Measurements from ENCODE around the gene SSTR3. TPM values are rescaled to one million over a fixed set of nuclear protein-coding genes. Genes with fewer than 3 reads are reported as not detected.

The SSTR3 gene
- total and polyA plus RNA-seq, 2 of the 13 experiments (the other 11 are each of a cell fraction or from before 2014, with no cell fraction given), result 0.08 to 0.64 TPM

DNA sequence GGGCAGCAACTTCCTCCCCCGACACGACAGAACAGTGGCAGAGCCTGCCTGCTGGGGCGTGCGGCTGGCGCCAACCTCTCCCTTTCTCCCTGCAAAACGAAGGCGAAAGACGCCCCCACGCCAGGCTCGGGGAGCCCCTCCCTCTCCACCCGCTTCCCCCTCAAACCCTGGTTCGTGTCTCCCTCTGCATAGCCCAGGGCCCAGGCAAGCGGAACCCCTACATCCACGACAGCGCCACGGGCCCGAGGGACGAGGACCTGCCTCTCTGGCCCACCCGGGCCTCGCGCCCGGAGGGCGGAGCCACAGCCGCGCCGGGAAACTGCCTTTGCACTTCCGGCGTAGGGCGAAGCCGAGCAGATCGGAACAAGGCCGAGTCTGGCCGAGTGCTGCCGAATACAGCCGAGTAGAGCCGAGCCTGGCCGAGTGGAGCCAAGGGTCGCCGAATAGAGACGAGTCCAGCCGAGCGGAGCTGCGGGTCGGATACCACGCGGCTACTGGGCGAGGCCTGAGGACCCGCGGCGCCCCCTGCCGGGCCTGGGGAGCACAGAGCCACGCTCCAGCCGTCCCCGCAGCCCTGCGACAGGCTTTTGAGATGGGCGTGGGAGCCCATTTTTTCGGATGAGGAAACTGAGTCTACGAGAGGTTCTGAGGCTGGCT is 13.0 kb downstream of the SSTR3 start (continued):
- TF ChIP-seq POLR2G (IDR thresholded peaks at IDR 0.05; ENCODE audit: low read depth, low read length), result peak; percentile 92
- TF ChIP-seq ZNF570 (CRISPR knock-in tag; IDR thresholded peaks at IDR 0.05; ENCODE audit: borderline replicate concordance), result no peak
- TF ChIP-seq ZNF101 (CRISPR knock-in tag; IDR thresholded peaks at IDR 0.05; ENCODE audit: borderline replicate concordance, low read depth), result 0 out of 2 replicates have a peak, but pooled peaks have one; percentile 41
- no peak for TF ChIP-seq IKZF1 (IDR thresholded peaks at IDR 0.05)
- TF ChIP-seq ZNF563 (CRISPR knock-in tag; IDR thresholded peaks at IDR 0.05), result peak; percentile 82; the same call in 1 of the 2 replicates
- TF ChIP-seq REPIN1 (CRISPR knock-in tag; IDR thresholded peaks at IDR 0.05; ENCODE audit: borderline replicate concordance, low read depth), result peak; percentile 44; the same call in 1 of the 2 replicates
- 0 out of 2 replicates have a peak, but pooled peaks have one; percentile 51 for TF ChIP-seq KLF11 (CRISPR knock-in tag; IDR thresholded peaks at IDR 0.05)
- no peak for TF ChIP-seq HNRNPH1 (optimal IDR thresholded peaks at IDR 0.05; ENCODE audit: low read depth, low read length)
- peak; percentile 88 for TF ChIP-seq XRCC5 (optimal IDR thresholded peaks at IDR 0.05; ENCODE audit: low read length)
- 0 out of 2 replicates have a peak, but pooled peaks have one; percentile 30 for TF ChIP-seq ZNF17 (CRISPR knock-in tag; IDR thresholded peaks at IDR 0.05)
- no peak; the same call in 1 of the 2 replicates for TF ChIP-seq ZNF780A (CRISPR knock-in tag; IDR thresholded peaks at IDR 0.05)
- TF ChIP-seq ZBTB44 (CRISPR knock-in tag; IDR thresholded peaks at IDR 0.05), result no peak
- 0 out of 2 replicates have a peak, but pooled peaks have one; percentile 60 for TF ChIP-seq ZNF615 (CRISPR knock-in tag; IDR thresholded peaks at IDR 0.05; ENCODE audit: borderline replicate concordance)
- TF ChIP-seq ZNF546 (CRISPR knock-in tag; conservative IDR thresholded peaks at IDR 0.05), result no peak; the same call in 1 of the 2 replicates
- peak; percentile 50 for TF ChIP-seq ZNF430 (CRISPR knock-in tag; IDR thresholded peaks at IDR 0.05)
- peak; percentile 64 for TF ChIP-seq HOXA3 (CRISPR knock-in tag; IDR thresholded peaks at IDR 0.05)
- TF ChIP-seq, protein P1, sequence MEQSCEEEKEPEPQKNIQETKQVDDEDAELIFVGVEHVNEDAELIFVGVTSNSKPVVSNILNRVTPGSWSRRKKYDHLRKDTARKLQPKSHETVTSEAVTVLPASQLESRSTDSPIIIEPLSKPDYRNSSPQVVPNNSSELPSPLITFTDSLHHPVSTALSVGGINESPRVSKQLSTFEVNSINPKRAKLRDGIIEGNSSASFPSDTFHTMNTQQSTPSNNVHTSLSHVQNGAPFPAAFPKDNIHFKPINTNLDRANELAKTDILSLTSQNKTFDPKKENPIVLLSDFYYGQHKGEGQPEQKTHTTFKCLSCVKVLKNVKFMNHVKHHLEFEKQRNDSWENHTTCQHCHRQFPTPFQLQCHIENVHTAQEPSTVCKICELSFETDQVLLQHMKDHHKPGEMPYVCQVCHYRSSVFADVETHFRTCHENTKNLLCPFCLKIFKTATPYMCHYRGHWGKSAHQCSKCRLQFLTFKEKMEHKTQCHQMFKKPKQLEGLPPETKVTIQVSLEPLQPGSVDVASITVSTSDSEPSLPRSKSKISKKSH (CRISPR knock-in tag; IDR thresholded peaks at IDR 0.05; ENCODE audit: borderline replicate concordance), result peak; percentile 62; the same call in 1 of the 2 replicates
- no peak for TF ChIP-seq SIX4 (CRISPR knock-in tag; IDR thresholded peaks at IDR 0.05)
- peak; percentile 52; the same call in 1 of the 2 replicates for TF ChIP-seq ARID2 (CRISPR knock-in tag; IDR thresholded peaks at IDR 0.05; ENCODE audit: borderline replicate concordance)
- peak; percentile 65; the same call in 1 of the 2 replicates for TF ChIP-seq ZNF136 (CRISPR knock-in tag; IDR thresholded peaks at IDR 0.05; ENCODE audit: low read depth)
- peak; percentile 82; the same call in 1 of the 2 replicates for TF ChIP-seq ZFP90 (CRISPR knock-in tag; IDR thresholded peaks at IDR 0.05; ENCODE audit: borderline replicate concordance)
- TF ChIP-seq BHLHE40 (IDR thresholded peaks at IDR 0.05; ENCODE audit: low read length), result no peak
- 0 out of 2 replicates have a peak, but pooled peaks have one; percentile 81 for TF ChIP-seq ZNF792 (CRISPR knock-in tag; IDR thresholded peaks at IDR 0.05)
- TF ChIP-seq ZNF839 (CRISPR knock-in tag; IDR thresholded peaks at IDR 0.05; ENCODE audit: borderline replicate concordance), result no peak
- peak; percentile 71; the same call in 1 of the 2 replicates for TF ChIP-seq FOXJ3 (CRISPR knock-in tag; IDR thresholded peaks at IDR 0.05; ENCODE audit: borderline replicate concordance)
- TF ChIP-seq ZNF737 (CRISPR knock-in tag; IDR thresholded peaks at IDR 0.05; ENCODE audit: borderline replicate concordance), result no peak; the same call in 1 of the 2 replicates
- no peak for TF ChIP-seq PRMT3 (CRISPR knock-in tag; IDR thresholded peaks at IDR 0.05; ENCODE audit: borderline replicate concordance, low read depth)
